ENCODE data around the gene COPS6.
A peak's percentile ranks its signal among the peaks of the same experiment; 100 is the strongest.

- TF ChIP-seq CREB5 (CRISPR knock-in tag; IDR thresholded peaks at IDR 0.05; ENCODE audit: low read depth) (peak; percentile 62; the same call in 1 of the 2 replicates), ZFP30 (CRISPR knock-in tag; IDR thresholded peaks at IDR 0.05) (no peak), ZFP3 (CRISPR knock-in tag; IDR thresholded peaks at IDR 0.05) (peak; percentile 88), TOX (CRISPR knock-in tag; IDR thresholded peaks at IDR 0.05; ENCODE audit: borderline replicate concordance) (peak; percentile 86; the same call in 1 of the 2 replicates)
- TF ChIP-seq, protein P1, sequence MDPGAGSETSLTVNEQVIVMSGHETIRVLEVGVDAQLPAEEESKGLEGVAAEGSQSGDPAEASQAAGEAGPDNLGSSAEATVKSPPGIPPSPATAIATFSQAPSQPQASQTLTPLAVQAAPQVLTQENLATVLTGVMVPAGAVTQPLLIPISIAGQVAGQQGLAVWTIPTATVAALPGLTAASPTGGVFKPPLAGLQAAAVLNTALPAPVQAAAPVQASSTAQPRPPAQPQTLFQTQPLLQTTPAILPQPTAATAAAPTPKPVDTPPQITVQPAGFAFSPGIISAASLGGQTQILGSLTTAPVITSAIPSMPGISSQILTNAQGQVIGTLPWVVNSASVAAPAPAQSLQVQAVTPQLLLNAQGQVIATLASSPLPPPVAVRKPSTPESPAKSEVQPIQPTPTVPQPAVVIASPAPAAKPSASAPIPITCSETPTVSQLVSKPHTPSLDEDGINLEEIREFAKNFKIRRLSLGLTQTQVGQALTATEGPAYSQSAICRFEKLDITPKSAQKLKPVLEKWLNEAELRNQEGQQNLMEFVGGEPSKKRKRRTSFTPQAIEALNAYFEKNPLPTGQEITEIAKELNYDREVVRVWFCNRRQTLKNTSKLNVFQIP (CRISPR knock-in tag; IDR thresholded peaks at IDR 0.05; ENCODE audit: borderline replicate concordance, low read depth): 0 out of 2 replicates have a peak, but pooled peaks have one; percentile 85
- TF ChIP-seq, protein P2, sequence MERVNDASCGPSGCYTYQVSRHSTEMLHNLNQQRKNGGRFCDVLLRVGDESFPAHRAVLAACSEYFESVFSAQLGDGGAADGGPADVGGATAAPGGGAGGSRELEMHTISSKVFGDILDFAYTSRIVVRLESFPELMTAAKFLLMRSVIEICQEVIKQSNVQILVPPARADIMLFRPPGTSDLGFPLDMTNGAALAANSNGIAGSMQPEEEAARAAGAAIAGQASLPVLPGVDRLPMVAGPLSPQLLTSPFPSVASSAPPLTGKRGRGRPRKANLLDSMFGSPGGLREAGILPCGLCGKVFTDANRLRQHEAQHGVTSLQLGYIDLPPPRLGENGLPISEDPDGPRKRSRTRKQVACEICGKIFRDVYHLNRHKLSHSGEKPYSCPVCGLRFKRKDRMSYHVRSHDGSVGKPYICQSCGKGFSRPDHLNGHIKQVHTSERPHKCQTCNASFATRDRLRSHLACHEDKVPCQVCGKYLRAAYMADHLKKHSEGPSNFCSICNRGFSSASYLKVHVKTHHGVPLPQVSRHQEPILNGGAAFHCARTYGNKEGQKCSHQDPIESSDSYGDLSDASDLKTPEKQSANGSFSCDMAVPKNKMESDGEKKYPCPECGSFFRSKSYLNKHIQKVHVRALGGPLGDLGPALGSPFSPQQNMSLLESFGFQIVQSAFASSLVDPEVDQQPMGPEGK (CRISPR knock-in tag; IDR thresholded peaks at IDR 0.05; ENCODE audit: borderline replicate concordance): peak; percentile 73
Observed at GRCh38 chr7:100087055-100087750, 1.6 kb upstream of the COPS6 start.

Data from SK-N-SH treated with all-trans-retinoic acid at 6 μM for 48 hours (cell line).